SK-N-MC (cell line): ENCODE data around the gene RCSD1.

Experiments
- DNase-seq: peaks from one replicate; pipeline ENCODE4 v3.0.0-alpha.2; 2011; ENCODE audit warnings: low read depth, low spot score
- H3K27ac ChIP-seq: fragments of 200-600 bp; sonication (generic); 2 replicates; pipeline ENCODE4 v1.5.1; 2016; ENCODE audit warnings: mixed run types
- H3K36me3 ChIP-seq: fragments of 200-600 bp; sonication (generic); 2 replicates; pipeline ENCODE4 v1.6.1; 2017; ENCODE audit warnings: antibody characterized with exemption, low read length, mixed read lengths; ENCODE audit not compliant: insufficient read depth
- H3K4me3 ChIP-seq: fragments of 200-600 bp; sonication (generic); 2 replicates; pipeline ENCODE4 v1.5.1; 2016
- H3K9ac ChIP-seq: fragments of 200-600 bp; sonication (generic); 2 replicates; pipeline ENCODE4 v1.8.0; 2017; ENCODE audit warnings: mixed run types, mixed read lengths; ENCODE audit not compliant: insufficient read length
- H3K9me3 ChIP-seq: fragments of 200-600 bp; sonication (generic); 2 replicates; pipeline ENCODE4 v1.6.1; 2017; ENCODE audit warnings: low read depth, mild to moderate bottlenecking, antibody characterized with exemption, low read length, moderate library complexity, mixed read lengths
- EZH2 ChIP-seq: fragments of 200-600 bp; sonication (generic); IDR thresholded peaks from one replicate; pipeline ENCODE4 v1.6.1; 2017; ENCODE audit warnings: antibody characterized with exemption
- FOXP2 ChIP-seq: optimal IDR thresholded peaks from 2 replicates; pipeline ENCODE3; 2011; ENCODE audit warnings: mild to moderate bottlenecking, moderate library complexity; ENCODE audit not compliant: insufficient read depth; ENCODE audit errors: extremely low read length, control extremely low read depth
- POLR2AphosphoS5 ChIP-seq: IDR thresholded peaks from 2 replicates; pipeline ENCODE4 v1.6.1; 2012; ENCODE audit warnings: mild to moderate bottlenecking, low read depth, low read length, borderline replicate concordance

The RCSD1 gene

DNA sequence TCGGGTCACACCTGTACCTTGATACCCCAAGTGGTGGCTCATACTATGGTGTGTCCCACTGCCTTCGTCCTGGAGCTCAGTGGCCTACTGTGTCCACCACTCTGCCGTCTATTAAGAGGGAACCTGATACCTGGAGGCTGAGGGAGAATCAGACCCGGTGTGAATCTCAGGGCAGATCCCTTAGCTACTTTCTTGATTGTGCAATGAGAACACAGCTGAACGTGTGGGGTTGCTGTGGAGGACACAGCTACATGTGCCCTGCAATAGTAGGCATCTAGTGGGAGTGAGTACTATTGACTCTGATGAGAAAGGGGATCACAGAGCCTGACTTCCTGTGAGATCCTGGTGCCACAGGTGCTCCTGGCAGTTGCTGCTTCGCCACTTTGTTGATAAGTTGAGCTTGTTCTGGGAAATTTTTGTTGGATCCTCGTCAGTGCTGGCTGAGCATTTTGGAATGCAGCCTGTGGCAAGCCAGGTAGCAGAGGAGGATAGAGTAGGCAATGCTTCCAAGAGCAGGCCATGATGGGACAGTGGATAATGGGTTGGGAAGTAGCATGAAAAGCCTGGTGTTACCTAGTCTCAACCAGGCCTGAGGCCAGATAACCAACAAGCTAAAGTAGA is 63.5 kb downstream of the RCSD1 start:
- Histone ChIP-seq H3K4me3 (no peak overlapping the region), H3K9ac (no peak overlapping the region), H3K27ac (no peak overlapping the region), H3K9me3 (no peaks in the 10 kb centered on the region), H3K36me3 (no peaks in the 10 kb centered on the region)
- no peak for TF ChIP-seq FOXP2
- no peak for TF ChIP-seq EZH2
- no peak for TF ChIP-seq POLR2AphosphoS5
- no peak for DNase-seq

DNA sequence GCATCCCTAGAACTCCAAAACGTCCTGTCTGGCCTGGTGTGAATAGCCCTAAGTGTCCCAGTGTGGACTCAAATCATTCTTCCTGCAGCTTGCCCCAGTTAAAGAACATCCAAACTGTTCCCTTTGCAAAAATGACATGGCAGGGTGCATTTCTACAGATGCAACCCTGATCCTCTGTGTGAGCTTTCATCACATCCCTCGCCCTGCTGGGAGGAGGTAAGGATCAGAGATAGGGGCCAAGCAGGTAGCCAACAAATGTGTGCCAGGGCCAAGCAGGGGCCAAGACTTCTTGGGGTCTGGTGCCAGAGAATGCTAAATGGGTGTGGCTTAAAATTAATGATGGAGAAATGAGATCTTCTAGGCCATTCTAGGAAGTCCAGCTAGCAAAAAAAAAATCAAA is 64.7 kb downstream of the RCSD1 start:
- Histone ChIP-seq H3K36me3 (no peaks in the 10 kb centered on the region), H3K9ac (no peak overlapping the region), H3K27ac (no peak overlapping the region), H3K9me3 (no peaks in the 10 kb centered on the region), H3K4me3 (no peak overlapping the region)
- TF ChIP-seq FOXP2: no peak
- DNase-seq: no peak

DNA sequence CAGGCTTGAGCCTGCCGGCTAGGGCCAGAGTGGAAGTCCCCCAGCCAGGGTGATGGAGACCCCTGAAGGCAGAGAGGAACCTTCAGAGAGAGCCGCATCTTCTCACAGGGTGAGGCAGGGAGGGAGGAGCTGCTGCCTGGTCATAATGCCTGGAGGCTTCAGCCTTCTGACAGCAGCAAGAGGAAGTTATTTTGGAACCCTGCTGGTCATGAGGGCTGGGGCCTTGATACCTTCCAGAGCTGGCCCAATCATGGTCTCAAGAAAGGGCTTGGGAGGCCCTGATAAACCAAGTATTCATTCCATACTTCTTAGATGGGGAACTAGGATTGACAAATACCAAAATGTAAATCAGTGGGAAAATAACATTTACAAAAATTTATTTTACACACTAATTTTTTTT is 65.1 kb downstream of the RCSD1 start:
- Histone ChIP-seq H3K36me3 (no peaks in the 10 kb centered on the region), H3K27ac (no peak overlapping the region), H3K4me3 (no peak overlapping the region), H3K9ac (no peak overlapping the region), H3K9me3 (no peaks in the 10 kb centered on the region)
- no peak for TF ChIP-seq FOXP2
- TF ChIP-seq POLR2AphosphoS5: no peak
- TF ChIP-seq EZH2: no peak
- DNase-seq: no peak

DNA sequence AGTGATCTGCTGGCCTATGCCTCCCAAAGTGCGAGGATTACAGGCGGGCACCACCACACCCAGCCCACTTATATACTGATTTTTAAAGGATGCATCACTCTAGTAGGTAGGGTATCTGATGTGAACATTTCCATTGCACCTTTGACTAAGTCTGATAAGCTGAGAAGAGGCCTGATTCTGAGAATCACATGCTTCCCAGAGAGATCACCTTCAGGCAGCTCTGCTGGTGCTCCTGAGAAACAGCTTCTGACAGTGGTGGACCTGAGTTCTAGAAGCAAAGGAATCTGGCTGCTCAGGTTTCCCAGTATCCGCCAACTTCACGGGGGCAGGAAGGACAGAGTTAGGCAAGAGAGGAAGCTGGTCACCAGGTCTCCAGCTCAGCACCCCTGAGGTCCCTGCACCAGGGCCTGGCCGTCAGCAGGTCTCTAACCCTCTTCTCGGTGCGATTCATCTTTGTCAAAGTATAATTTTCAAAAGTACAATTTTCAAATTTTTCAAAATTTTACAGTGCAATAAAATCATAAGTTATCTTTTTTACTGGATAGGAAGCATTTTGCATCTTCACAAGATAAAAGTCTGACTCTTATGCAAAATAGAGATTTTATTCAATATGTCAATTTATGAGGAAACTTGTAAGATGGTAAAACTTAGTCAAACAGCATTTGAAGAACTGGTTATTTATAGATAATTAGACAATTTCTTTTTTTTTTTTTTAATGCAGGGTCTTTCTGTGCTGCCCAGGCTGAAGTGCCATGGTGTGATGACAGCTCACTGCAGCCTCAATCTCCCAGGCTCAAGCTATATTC is 65.9 kb downstream of the RCSD1 start:
- TF ChIP-seq POLR2AphosphoS5: no peak
- TF ChIP-seq FOXP2: no peak
- no peak for TF ChIP-seq EZH2
- no peak overlapping the region for H3K27ac ChIP-seq
- H3K9me3 ChIP-seq: no peaks in the 10 kb centered on the region
- no peak overlapping the region for H3K9ac ChIP-seq
- H3K36me3 ChIP-seq: no peaks in the 10 kb centered on the region
- no peak overlapping the region for H3K4me3 ChIP-seq
- DNase-seq: no peak

DNA sequence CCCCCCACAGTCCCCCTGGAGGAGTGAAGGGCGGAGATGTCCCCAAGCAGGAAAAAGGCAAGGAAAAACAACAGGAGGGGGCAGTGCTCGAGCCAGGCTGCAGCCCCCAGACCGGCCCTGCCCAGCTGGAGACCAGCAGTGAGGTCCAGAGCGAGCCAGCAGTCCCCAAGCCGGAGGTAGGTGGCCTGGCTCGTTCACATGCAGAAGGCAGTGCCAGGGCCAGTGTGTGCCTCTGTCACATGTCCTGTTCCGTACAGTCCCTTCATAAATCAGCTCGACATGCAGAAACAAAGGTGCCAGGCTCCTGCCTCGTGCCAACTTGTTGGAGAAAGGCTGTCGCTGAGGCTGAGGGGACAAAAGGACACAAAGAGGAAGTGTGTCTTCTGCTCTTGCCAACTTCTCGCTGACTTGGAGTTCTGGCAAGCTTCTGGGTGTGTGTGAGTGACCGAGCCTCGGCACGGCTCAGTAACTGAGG is 67.7 kb downstream of the RCSD1 start:
- H3K27ac ChIP-seq: no peak overlapping the region
- no peak for DNase-seq
- no peaks in the 10 kb centered on the region for H3K36me3 ChIP-seq
- H3K9me3 ChIP-seq: no peaks in the 10 kb centered on the region
- no peak overlapping the region for H3K9ac ChIP-seq
- no peak overlapping the region for H3K4me3 ChIP-seq
- TF ChIP-seq POLR2AphosphoS5 (no peak), FOXP2 (no peak), EZH2 (no peak)

DNA sequence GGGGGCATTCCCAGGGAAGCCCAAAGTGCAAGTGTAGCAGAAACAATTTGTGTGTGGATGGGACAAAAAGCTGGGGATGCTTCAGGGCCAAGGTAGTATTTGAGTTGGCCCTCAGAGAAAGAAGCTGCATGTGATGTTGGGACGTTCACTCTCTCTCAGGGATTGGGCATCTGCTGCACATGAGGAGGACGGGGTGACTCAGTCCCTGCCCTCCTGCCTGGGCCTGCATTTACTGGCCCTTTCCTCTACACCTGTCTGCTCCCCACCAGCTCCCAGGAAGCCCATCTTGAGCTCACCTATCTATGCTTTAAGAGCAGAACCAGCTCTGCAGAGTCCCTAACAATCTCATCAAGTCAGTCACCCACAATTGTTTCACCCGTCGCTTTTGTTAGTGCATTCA is 68.3 kb downstream of the RCSD1 start:
- no peak overlapping the region for H3K9ac ChIP-seq
- no peaks in the 10 kb centered on the region for H3K9me3 ChIP-seq
- no peaks in the 10 kb centered on the region for H3K36me3 ChIP-seq
- TF ChIP-seq EZH2: no peak
- TF ChIP-seq FOXP2: no peak
- TF ChIP-seq POLR2AphosphoS5: no peak
- H3K27ac ChIP-seq: no peak overlapping the region
- no peak for DNase-seq
- no peak overlapping the region for H3K4me3 ChIP-seq

DNA sequence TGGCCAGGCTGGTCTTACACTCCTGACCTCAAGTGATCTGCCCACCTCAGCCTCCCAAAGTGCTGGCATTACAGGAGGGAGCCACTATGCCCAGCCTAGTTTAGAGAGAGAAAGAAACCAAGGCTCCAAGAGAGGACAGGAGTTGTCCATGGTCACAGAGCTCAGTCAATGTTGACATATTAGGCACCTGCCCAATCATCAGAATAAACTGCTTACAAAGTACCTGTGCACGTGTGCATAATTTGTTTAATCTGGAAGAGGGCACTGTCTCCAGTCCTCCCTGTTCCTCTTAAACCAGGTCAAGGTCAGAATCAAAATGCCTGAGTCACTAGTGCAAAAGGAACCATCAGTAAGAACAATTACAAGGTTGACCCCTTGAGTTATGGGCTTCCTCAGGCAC is 71.5 kb downstream of the RCSD1 start:
- Histone ChIP-seq H3K9ac (no peak overlapping the region), H3K36me3 (no peaks in the 10 kb centered on the region), H3K4me3 (no peak overlapping the region), H3K27ac (no peak overlapping the region), H3K9me3 (no peaks in the 10 kb centered on the region)
- TF ChIP-seq FOXP2 (no peak), POLR2AphosphoS5 (no peak), EZH2 (no peak)
- no peak for DNase-seq

DNA sequence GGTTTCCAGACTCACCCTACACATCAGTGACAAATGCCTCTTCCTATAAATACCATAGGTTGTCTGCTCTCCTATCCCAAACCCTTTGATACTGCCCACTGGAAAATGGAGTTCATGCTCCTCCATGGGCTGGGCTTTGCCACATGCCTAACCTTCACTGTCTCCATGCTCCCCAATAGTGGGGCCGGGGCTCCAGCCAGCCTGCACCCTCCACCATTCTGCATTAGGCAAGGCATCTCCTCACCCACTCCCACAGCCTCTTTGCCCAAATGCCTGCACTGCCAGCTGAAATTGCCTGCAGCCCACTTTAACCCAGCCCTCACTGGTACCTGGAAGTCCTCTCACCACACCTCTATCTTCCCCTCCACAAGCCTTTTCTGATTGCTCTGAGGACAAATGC is 73.5 kb downstream of the RCSD1 start:
- H3K9me3 ChIP-seq: no peaks in the 10 kb centered on the region
- no peak for DNase-seq
- TF ChIP-seq POLR2AphosphoS5 (no peak), FOXP2 (no peak), EZH2 (no peak)
- no peak overlapping the region for H3K9ac ChIP-seq
- no peak overlapping the region for H3K27ac ChIP-seq
- no peak overlapping the region for H3K4me3 ChIP-seq
- H3K36me3 ChIP-seq: no peaks in the 10 kb centered on the region
